ENCODE measurements around the gene UPP1.

- TF ChIP-seq, protein P1, sequence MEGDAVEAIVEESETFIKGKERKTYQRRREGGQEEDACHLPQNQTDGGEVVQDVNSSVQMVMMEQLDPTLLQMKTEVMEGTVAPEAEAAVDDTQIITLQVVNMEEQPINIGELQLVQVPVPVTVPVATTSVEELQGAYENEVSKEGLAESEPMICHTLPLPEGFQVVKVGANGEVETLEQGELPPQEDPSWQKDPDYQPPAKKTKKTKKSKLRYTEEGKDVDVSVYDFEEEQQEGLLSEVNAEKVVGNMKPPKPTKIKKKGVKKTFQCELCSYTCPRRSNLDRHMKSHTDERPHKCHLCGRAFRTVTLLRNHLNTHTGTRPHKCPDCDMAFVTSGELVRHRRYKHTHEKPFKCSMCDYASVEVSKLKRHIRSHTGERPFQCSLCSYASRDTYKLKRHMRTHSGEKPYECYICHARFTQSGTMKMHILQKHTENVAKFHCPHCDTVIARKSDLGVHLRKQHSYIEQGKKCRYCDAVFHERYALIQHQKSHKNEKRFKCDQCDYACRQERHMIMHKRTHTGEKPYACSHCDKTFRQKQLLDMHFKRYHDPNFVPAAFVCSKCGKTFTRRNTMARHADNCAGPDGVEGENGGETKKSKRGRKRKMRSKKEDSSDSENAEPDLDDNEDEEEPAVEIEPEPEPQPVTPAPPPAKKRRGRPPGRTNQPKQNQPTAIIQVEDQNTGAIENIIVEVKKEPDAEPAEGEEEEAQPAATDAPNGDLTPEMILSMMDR (IDR thresholded peaks at IDR 0.05) = no peak
- TF ChIP-seq EP300 (IDR thresholded peaks at IDR 0.05) = no peak
Observed at GRCh38 chr7:48139459-48139858, 50.4 kb downstream of the UPP1 start.
